ENCODE data around the gene RASSF3.

The RASSF3 gene, protein sequence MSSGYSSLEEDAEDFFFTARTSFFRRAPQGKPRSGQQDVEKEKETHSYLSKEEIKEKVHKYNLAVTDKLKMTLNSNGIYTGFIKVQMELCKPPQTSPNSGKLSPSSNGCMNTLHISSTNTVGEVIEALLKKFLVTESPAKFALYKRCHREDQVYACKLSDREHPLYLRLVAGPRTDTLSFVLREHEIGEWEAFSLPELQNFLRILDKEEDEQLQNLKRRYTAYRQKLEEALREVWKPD

DNA sequence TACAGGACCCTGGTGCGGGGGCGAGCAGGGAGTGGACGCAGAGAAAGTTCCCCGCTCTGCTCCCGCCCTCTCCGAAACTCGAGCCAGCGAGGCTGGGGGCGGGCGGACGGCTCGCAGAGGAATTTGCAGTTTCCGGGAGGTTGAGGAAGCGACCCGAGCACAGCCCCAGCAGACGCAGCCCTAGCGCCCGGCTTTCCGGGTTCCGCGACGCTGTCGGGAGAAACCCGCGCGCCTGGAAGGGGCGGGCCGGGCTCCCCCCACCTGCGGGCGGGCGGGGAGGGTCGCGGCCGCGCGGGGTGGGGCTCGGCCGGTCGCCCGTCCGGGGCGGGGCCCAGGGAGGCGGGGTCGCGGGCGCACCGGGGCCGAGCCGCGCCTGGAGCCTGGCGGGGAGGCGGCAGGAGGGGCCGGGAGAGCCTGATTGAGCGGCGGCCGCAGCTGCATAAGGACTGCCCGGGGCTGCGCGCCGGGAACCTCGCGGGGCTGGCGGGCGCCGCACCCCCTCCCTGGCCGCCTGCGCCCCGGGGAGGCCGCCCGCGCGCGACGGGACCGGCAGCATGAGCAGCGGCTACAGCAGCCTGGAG lies at the start of gene RASSF3:
TSS of gene RASSF3 (plus strand) at position 417 of the 581 bp plus-strand sequence. CDS start at position 555, 138 bp downstream.
- TF ChIP-seq, protein P1, sequence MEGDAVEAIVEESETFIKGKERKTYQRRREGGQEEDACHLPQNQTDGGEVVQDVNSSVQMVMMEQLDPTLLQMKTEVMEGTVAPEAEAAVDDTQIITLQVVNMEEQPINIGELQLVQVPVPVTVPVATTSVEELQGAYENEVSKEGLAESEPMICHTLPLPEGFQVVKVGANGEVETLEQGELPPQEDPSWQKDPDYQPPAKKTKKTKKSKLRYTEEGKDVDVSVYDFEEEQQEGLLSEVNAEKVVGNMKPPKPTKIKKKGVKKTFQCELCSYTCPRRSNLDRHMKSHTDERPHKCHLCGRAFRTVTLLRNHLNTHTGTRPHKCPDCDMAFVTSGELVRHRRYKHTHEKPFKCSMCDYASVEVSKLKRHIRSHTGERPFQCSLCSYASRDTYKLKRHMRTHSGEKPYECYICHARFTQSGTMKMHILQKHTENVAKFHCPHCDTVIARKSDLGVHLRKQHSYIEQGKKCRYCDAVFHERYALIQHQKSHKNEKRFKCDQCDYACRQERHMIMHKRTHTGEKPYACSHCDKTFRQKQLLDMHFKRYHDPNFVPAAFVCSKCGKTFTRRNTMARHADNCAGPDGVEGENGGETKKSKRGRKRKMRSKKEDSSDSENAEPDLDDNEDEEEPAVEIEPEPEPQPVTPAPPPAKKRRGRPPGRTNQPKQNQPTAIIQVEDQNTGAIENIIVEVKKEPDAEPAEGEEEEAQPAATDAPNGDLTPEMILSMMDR (IDR thresholded peaks at IDR 0.05; ENCODE audit: low read depth, low read length, missing control alignments): no peak
- H3K4me3 ChIP-seq (replicated peaks; ENCODE audit: low read depth, low read length): peak within 1 kb of the TSS; percentile 85
- DNase-seq (ENCODE audit: extremely low read depth, low read depth): no peak

DNA sequence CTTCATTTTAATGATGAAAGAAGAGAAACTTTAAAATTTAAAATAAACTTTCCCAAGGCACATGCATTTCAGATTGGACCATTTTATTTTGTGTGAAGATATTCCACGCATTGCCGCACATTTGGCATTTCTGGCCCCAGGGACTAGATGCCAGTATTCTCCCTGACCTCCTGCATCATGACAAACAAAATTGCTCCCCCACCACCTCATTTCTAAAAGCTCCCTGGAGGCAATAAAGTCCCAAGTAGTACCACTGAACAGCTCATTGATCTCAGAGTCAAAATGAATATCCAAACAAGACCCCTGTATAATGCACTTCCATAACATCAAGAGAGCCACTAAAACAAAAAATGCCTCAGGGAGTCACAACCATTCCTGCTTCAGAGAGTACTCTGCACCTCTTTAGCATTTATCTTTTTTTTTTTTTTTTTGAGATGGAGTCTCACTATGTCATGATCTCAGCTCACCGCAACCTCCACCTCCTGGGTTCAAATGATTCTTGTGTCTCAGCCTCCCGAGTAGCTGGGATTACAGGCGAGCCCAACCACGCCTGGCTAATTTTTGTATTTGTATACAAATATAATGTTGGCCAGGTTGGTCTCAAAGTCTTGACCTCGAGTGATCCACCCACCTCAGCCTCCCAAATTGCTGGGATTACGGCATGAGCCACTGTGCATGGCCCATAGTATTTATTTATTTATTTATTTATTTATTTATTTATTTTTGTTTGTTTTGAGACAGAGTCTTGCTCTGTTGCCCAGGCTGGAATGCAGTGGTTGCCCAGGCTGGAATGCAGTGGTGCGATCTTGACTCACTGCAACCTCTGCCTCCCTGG lies 48.8 kb upstream of the RASSF3 start:
- TF ChIP-seq, protein P1 (IDR thresholded peaks at IDR 0.05; ENCODE audit: low read depth, low read length, missing control alignments): no peak

DNA sequence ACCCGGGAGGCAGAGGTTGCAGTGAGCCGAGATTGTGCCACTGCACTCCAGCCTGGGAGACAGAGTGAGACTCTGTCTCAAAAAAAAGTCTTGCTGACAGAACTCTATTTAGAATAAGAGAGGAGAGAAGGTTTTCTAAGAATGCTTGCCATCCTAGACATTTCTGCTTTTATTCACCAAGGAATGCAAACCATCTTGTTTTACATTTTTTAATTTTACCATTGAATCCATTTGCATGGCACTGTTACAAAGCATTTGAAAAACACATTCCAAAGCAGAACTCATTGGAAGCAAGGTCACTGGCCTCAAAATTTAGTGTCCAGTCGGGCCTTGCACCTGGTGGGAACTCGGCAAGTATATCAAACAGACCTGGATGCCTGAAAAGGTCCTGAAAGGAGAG lies 44.2 kb upstream of the RASSF3 start:
- no peak for DNase-seq (ENCODE audit: extremely low read depth, low read depth)
- no peak overlapping the region for H3K4me3 ChIP-seq (replicated peaks; ENCODE audit: low read depth, low read length)
- TF ChIP-seq, protein P1 (IDR thresholded peaks at IDR 0.05; ENCODE audit: low read depth, low read length, missing control alignments): no peak

More for the DNA sequence above, 48.8 kb upstream of the RASSF3 start:
- no peak for DNase-seq (ENCODE audit: extremely low read depth, low read depth)
- no peak overlapping the region for H3K4me3 ChIP-seq (replicated peaks; ENCODE audit: low read depth, low read length)

DNA sequence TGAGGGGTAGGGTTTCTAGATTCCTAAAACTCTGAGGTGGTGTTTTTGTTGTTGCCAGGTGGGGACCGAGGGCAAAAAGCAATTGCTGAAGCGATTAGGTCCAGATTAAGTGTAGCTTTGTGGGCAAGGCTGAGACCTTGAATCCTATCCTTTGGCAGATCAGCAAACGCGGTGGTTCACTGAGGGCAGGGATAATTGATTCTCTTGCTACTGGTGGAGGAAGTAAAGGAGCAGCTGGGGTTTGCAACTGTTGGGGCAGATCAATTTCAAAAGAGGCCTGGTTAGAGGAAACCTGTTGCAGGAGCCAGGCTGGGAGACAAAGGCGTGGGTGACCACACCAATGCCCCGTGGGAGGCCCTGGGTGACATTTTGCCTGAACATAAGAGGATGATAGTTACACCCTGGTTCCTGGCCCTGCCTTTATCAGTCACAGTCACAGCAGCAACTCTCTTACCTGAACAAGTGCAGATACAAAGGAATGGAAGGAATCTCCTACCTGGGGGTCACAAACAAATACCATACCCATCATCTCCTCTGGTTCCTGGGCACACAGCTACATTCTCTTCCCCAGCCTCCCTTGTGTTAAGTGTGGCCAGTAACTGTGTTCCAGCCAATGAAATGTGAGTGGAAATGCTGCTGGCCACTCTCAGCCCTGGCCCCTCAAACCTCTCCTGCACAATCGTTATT lies 43.3 kb upstream of the RASSF3 start:
- TF ChIP-seq, protein P1 (IDR thresholded peaks at IDR 0.05; ENCODE audit: low read depth, low read length, missing control alignments): no peak
- no peak for DNase-seq (ENCODE audit: extremely low read depth, low read depth)
- no peak overlapping the region for H3K4me3 ChIP-seq (replicated peaks; ENCODE audit: low read depth, low read length)

DNA sequence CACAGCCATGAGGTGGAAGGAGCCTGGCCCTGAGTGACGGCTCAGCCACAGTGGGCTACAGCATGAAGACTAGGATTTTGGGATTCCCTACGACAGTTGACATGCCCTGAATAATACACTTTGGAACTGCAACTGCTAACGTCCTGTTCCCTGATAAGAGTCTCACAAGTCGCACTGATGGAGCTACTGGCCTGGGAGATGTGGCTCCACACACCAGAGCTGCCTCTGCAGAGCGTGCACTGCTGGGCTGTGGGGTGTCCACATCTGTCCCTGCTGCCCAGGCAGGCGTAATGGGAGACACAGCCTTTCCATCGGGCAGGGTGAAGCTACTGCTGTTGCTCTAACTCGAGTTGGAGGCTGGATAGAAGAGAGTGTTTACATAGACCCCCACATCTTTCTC lies 42.7 kb upstream of the RASSF3 start:
- H3K4me3 ChIP-seq (replicated peaks; ENCODE audit: low read depth, low read length): no peak overlapping the region
- DNase-seq (ENCODE audit: extremely low read depth, low read depth): no peak
- TF ChIP-seq, protein P1 (IDR thresholded peaks at IDR 0.05; ENCODE audit: low read depth, low read length, missing control alignments): no peak

DNA sequence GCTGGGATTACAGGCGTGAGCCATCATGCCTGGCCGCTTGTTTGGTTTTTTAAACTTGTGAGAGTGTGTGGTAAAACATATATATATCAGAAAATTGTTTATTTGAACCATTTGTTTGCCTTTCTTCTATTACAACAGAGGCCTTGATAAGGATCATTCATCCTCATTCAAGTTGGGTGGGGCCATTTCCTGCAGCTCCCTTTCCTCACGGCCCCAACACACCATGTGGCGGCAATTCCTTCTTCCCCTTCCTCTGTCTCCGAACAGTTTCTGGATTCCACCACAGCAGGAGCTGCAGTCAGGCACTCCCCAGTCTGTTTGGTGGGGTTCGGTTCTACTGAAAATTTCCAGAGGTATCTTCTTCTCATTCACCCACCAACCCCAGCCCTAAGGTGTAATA lies 42.0 kb upstream of the RASSF3 start:
- DNase-seq (ENCODE audit: extremely low read depth, low read depth): no peak
- no peak overlapping the region for H3K4me3 ChIP-seq (replicated peaks; ENCODE audit: low read depth, low read length)
- TF ChIP-seq, protein P1 (IDR thresholded peaks at IDR 0.05; ENCODE audit: low read depth, low read length, missing control alignments): no peak
